GM18861 (cell line): ENCODE results near the gene ANKRD33.

Source experiments
- ATAC-seq: cut with Tn5 transposase; IDR thresholded peaks from one replicate; pipeline ENCODE4 v1.9.1; 2021; ENCODE audit not compliant: unreplicated experiment

The ANKRD33 gene

GRCh38 chr12:51915951-51916350, 28.0 kb downstream of the ANKRD33 start:
- ATAC-seq = no peak

- ATAC-seq = no peak
Measured at GRCh38 chr12:51917041-51917590, 29.2 kb downstream of the ANKRD33 start.

- ATAC-seq = no peak
Measured at GRCh38 chr12:51917746-51918453, 30.0 kb downstream of the ANKRD33 start.

- ATAC-seq = no peak
Measured at GRCh38 chr12:51920046-51920445, 32.1 kb downstream of the ANKRD33 start.

DNA sequence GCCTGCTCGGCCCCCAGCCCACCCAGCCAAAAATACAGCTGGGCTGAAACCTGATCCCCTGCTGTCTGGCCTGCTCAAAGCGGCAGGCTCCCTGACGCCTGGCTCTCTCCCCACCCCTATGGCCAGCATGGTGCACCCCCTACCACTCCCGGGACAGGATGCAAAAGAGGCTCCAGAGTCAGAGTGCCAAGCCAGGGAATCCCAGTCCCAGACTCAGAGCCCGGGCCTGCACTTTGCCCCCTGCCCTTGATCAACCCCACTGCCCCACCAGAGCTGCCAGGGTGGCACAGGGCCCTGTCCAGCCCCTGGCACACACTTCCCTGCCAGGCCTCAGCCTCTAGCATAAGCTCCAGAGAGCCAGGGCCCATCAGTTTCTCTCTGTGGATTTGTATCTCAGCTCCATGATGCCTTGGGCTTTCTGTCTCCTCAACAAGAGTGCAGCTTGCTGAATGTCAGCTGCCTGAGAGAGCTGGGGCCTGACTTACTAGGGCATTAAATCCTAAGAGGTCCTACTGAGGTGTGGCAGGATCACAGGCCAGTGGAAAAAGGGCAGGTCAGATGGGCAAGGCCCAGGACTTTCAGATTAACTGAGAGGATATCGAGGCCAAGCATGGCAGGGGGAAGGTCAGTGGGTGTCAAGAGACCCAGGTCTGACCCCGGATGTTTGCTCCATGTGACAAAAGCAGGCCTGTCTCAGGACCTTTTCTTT, 33.3 kb downstream of the ANKRD33 start:
- ATAC-seq = no peak

DNA sequence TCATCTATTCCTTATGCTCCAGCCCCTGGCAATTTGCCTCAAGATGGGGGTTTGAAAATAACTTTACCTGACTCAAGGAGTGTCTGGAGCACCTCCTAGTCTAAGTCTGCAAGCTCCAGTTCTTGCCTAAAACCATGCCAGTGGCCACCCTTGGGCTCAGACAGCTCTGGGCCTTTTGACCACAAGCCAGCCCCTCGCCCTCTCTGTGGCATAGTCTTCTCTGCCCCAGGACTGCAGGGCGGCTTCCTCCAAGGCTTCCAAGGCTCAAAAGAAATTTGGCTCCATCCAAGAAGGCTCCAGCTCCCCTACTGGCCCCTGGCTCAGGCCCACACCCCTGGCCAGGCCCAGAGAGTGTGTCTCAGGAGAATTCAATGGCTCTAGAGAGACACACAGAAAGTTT, 34.2 kb downstream of the ANKRD33 start:
- no peak for ATAC-seq

DNA sequence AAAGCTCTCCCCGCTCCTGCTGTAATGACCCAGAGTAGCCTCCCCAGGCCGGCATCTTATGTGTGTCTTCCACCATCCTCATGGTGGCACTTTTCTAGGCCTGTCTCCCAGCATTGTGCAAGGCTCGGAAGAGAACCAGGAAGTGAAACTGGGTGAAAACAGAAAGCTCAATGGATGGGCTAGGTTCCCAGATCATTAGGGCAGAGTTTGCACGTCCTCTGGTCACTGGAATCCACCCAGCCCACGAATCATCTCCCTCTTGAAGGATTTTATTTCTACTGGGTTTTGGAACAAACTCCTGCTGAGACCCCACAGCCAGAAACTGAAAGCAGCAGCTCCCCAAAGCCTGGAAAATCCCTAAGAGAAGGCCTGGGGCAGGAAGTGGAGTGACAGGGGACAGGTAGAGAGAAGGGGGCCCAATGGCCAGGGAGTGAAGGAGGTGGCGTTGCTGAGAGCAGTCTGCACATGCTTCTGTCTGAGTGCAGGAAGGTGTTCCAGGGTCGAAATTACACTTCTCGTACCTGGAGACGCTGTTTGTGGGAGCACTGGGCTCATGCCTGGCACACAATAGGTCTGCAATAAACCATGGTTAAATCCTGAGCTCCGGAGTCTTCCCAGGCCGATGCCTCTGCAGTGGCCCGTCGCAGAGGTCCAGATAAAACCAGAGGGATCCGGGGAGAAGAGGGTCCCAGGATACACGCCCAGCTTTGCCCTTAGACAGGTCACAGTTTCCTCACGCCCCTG, 35.0 kb downstream of the ANKRD33 start:
- ATAC-seq = no peak

DNA sequence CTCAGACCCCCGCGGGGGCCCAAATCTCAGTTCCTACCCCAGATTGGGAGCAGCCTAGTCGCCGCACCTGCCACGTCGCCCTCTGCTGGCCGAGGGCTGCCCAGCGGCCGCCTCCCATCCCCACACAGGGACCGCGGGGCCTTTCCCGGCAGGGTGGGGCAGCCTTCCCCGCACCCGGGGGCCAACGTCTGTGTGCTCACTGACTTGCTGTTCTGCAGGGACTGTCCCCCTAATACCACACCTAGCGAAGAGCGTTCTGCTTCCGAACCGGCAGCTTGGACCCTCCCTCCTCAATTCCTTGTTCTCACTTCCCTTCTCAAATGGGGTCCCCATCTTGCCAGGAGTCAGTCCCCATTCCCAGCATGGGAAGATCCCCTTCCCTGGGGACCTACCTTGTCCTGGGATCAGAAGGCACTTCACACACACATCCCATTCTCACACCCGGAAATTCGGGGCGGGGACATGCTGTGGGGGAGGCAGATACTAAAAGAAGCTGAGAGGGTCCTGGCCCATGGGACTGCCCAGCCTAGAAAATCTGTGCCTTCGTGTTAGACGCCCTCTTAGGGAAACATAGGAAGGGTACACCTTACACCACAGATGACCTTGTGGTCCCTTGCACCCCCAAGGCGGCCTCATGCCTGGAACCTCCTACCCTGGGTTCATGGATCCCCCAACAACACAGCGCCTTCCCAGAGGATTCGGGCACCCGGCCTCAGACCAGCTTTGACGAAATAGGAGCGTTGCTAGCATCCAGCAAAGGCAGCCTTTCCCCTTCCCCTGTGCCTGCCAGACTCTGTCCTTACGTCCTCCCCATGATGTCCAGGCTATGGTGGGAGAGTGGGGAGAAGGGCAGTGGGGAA, 35.8 kb downstream of the ANKRD33 start:
- ATAC-seq = no peak

GRCh38 chr12:51924551-51925319, 36.8 kb downstream of the ANKRD33 start:
- ATAC-seq = no peak

DNA sequence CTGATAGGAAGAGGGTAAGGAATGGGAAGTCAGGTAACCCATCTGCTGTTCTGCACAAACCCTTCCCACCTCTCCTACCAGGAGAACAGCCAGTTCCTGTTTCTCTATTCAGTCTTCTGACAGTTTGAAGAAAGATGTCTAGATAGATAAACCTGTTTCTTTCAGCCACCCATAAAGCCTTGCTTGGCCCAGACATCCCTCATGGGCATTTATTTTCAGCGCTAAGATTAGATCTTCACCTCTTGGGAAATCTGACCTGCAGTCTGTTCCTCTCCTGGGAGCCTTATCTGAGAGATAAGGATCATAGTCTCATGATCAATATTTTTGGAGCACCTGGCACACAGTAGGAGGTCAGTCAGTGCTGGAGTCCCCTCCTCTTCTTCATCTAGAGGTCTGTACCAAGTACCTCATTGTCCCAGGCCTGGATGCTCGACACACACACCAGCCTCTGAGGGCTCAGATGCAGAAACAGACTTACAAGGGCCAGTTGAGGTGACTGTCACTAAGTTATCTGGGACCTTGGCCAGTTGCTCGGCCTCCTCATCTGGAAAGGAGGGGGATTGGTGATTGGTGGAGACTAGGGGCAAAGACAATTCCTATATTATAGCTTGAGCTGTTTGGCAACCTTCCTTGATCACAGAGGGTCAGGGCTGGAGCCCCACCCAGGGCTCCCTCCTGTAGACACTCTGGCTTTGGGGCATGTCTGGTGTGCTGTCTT, 37.6 kb downstream of the ANKRD33 start:
- ATAC-seq = no peak

GRCh38 chr12:51926064-51926632, 38.2 kb downstream of the ANKRD33 start:
- no peak for ATAC-seq

DNA sequence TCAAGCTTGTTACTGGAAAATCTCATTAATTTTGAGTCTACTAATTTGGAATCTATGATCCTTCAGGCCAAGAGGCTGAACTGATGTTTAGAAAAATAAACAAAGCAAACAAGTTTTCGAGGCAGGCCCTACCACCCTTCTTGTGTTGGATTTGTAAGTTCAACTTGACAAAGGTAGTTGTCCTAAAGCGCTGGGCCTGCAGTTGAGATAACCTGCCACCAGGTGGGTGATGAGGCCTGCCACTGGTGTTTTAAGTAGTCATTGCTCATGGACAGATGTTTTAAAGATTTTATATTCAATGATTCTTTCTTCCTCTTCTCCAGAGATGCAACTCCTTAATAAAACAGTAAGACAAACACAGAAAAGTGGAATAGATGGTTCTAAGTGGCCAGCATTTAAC, 38.8 kb downstream of the ANKRD33 start:
- no peak for ATAC-seq

GRCh38 chr12:51932218-51933076, 44.5 kb downstream of the ANKRD33 start:
- no peak for ATAC-seq

DNA sequence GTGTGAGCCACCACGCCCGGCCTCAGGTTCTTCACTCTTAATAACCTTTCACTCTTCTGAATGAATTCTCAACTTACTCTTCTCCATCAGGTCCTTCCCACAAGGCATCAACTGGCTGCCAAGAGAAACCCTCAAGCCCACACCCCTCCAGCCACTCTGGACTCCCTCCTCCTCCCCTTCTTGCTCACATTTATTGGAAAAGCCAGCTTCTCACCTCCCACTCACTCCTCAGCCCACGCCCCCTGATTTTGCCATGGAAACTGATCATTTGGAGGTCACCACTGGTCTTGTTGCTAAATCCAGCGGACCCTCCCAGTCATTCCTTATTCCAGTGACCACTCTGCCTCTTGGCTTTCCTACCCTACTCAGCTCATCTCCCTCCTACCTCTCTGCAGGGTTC, 46.2 kb downstream of the ANKRD33 start:
- ATAC-seq = no peak

DNA sequence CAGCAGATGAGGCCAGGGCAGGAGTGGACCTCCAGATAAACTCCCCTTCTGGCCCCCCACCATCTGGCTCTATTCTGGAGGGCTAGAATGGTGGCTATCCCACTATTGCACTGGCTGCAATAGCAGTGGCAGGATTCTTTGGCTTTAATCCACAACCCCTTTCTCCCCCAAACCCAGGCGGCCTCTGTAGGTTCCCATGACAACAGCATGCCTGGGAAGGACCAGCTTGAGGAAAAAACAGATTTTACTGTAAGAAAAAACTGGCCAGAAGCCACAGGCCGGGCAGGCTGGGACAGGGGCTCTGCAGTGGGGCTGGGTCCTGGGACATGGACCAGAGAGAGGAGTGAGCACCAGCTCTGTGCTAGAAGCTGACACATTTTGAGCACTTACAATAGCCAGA, 50.0 kb downstream of the ANKRD33 start:
- ATAC-seq = no peak

GRCh38 chr12:51938726-51939125, 50.8 kb downstream of the ANKRD33 start:
- no peak for ATAC-seq

- no peak for ATAC-seq
Measured at GRCh38 chr12:51941011-51941581, 53.2 kb downstream of the ANKRD33 start.
